SU-DHL-6 (cell line): ENCODE measurements around the gene UCN2.

Source experiments
- H2AFZ ChIP-seq: fragments of 200-600 bp; sonication (generic); 2 replicates; pipeline ENCODE4 v1.6.1; 2014; ENCODE audit warnings: low read depth, mild to moderate bottlenecking, moderate library complexity, mixed read lengths, antibody characterized with exemption, low read length; ENCODE audit not compliant: severe bottlenecking
- H3F3A ChIP-seq: fragments of 200-600 bp; shearing (Covaris generic); 2 replicates; pipeline ENCODE4 v1.6.0; 2016; ENCODE audit warnings: antibody characterized with exemption, mild to moderate bottlenecking; ENCODE audit not compliant: insufficient read depth
- H3K27ac ChIP-seq: fragments of 200-600 bp; sonication (generic); 2 replicates; pipeline ENCODE4 v1.5.1; 2016; ENCODE audit warnings: low read depth, mild to moderate bottlenecking, low read length, moderate library complexity, mixed read lengths
- H3K27me3 ChIP-seq: fragments of 200-600 bp; sonication (generic), shearing (Covaris generic); 2 replicates; pipeline ENCODE4 v1.6.0; 2014; ENCODE audit warnings: mild to moderate bottlenecking, low read length
- H3K36me3 ChIP-seq: fragments of 200-600 bp; sonication (generic); 2 replicates; pipeline ENCODE4 v1.6.1; 2014; ENCODE audit warnings: mild to moderate bottlenecking, low read length, mixed read lengths
- H3K4me2 ChIP-seq: fragments of 300-600, 200-600 bp; shearing (Covaris generic), sonication (generic); 2 replicates; pipeline ENCODE4 v1.6.0; 2014; ENCODE audit warnings: low read length, low read depth, mild to moderate bottlenecking; ENCODE audit not compliant: poor library complexity, severe bottlenecking
- H3K4me3 ChIP-seq: fragments of 200-600 bp; sonication (generic); 2 replicates; pipeline ENCODE4 v1.5.1; 2014; ENCODE audit warnings: antibody characterized with exemption, low read length, mild to moderate bottlenecking, mixed read lengths; ENCODE audit not compliant: insufficient read depth, poor library complexity, severe bottlenecking
- H3K79me2 ChIP-seq: fragments of 200-600 bp; sonication (generic); 2 replicates; pipeline ENCODE4 v1.6.1; 2014; ENCODE audit warnings: mild to moderate bottlenecking, low read length, moderate library complexity; ENCODE audit not compliant: insufficient read depth
- H3K9ac ChIP-seq: fragments of 200-600 bp; sonication (generic); 2 replicates; pipeline ENCODE4 v1.7.0; 2014; ENCODE audit warnings: mild to moderate bottlenecking, low read length
- H3K9me2 ChIP-seq: fragments of 200-600 bp; sonication (generic); replicated peaks from 2 replicates; pipeline ENCODE4 v1.6.1; 2014; ENCODE audit warnings: low read length; ENCODE audit not compliant: insufficient read depth
- H3K9me3 ChIP-seq: fragments of 200-600 bp; sonication (generic); 2 replicates; pipeline ENCODE4 v1.6.1; 2014; ENCODE audit warnings: low read length, mixed read lengths; ENCODE audit not compliant: insufficient read depth
- H4K20me1 ChIP-seq: fragments of 200-600 bp; sonication (generic); 2 replicates; pipeline ENCODE4 v1.6.1; 2014; ENCODE audit warnings: low read depth, mild to moderate bottlenecking, antibody characterized with exemption, low read length, moderate library complexity, mixed read lengths
- CTCF ChIP-seq: fragments of 200-600 bp; sonication (generic); IDR thresholded peaks from one replicate; pipeline ENCODE4 v1.5.1; 2017; ENCODE audit warnings: antibody characterized with exemption, mild to moderate bottlenecking, low read length, moderate library complexity; ENCODE audit not compliant: insufficient read depth, poor library complexity, severe bottlenecking
- EZH2phosphoT487 ChIP-seq: fragments of 200-600 bp; sonication (generic), shearing (Covaris generic); conservative IDR thresholded peaks from 2 replicates; pipeline ENCODE4 v1.6.1; 2018; ENCODE audit warnings: mild to moderate bottlenecking, antibody characterized with exemption, low read length, moderate library complexity, mixed read lengths

Gene UCN2

GRCh38 chr3:48581621-48582481 lies 18.3 kb upstream of the UCN2 start:
- H3K9ac ChIP-seq, result no peak overlapping the region
- no peak overlapping the region for H3K4me3 ChIP-seq
- H2AFZ ChIP-seq, result no peak overlapping the region
- no peak overlapping the region for H3K27ac ChIP-seq
- no peaks in the 10 kb centered on the region for H3K79me2 ChIP-seq
- no peak for TF ChIP-seq CTCF
- no peak for TF ChIP-seq EZH2phosphoT487
- H3F3A ChIP-seq, result no peaks in the 10 kb centered on the region
- no peaks in the 10 kb centered on the region for H3K9me2 ChIP-seq
- H3K9me3 ChIP-seq, result no peaks in the 10 kb centered on the region
- no peak overlapping the region for H3K4me2 ChIP-seq
- H3K27me3 ChIP-seq, result no peaks in the 10 kb centered on the region
- no peaks in the 10 kb centered on the region for H4K20me1 ChIP-seq
- no peaks in the 10 kb centered on the region for H3K36me3 ChIP-seq

GRCh38 chr3:48576647-48577046 lies 13.1 kb upstream of the UCN2 start:
- H3K9me2 ChIP-seq, result no peaks in the 10 kb centered on the region
- H3K9ac ChIP-seq, result no peak overlapping the region
- no peak overlapping the region for H2AFZ ChIP-seq
- no peak overlapping the region for H3K4me3 ChIP-seq
- H3K27ac ChIP-seq, result no peak overlapping the region
- no peaks in the 10 kb centered on the region for H3F3A ChIP-seq
- no peaks in the 10 kb centered on the region for H4K20me1 ChIP-seq
- no peaks in the 10 kb centered on the region for H3K79me2 ChIP-seq
- no peaks in the 10 kb centered on the region for H3K9me3 ChIP-seq
- H3K4me2 ChIP-seq, result no peak overlapping the region
- TF ChIP-seq EZH2phosphoT487 (no peak), CTCF (no peak)
- H3K27me3 ChIP-seq, result no peaks in the 10 kb centered on the region
- no peaks in the 10 kb centered on the region for H3K36me3 ChIP-seq

GRCh38 chr3:48575366-48575765 lies 11.8 kb upstream of the UCN2 start:
- Histone ChIP-seq H3K9me3 (no peaks in the 10 kb centered on the region), H3K36me3 (no peaks in the 10 kb centered on the region), H3K9me2 (no peaks in the 10 kb centered on the region), H3F3A (no peaks in the 10 kb centered on the region), H3K27ac (no peak overlapping the region), H3K9ac (no peak overlapping the region), H4K20me1 (no peaks in the 10 kb centered on the region), H2AFZ (no peak overlapping the region), H3K79me2 (no peaks in the 10 kb centered on the region), H3K27me3 (no peaks in the 10 kb centered on the region), H3K4me3 (no peak overlapping the region), H3K4me2 (no peak overlapping the region)
- TF ChIP-seq EZH2phosphoT487 (no peak), CTCF (no peak)
